GM19463 (cell line): ENCODE data around the gene KSR1.

ENCODE experiments used
- ATAC-seq: cut with Tn5 transposase; IDR thresholded peaks from one replicate; pipeline ENCODE4 v1.9.1; 2021; ENCODE audit warnings: mild to moderate bottlenecking, moderate library complexity; ENCODE audit not compliant: unreplicated experiment

Gene KSR1

GRCh38 chr17:27532269-27533263 is 76.3 kb downstream of the KSR1 start:
- ATAC-seq: no peak

- no peak for ATAC-seq
These were observed 77.9 kb downstream of the KSR1 start for GRCh38 chr17:27533874-27534815.

- no peak for ATAC-seq
These were observed 79.1 kb downstream of the KSR1 start for GRCh38 chr17:27535178-27535928.

GRCh38 chr17:27535975-27536374 is 79.7 kb downstream of the KSR1 start:
- no peak for ATAC-seq

- ATAC-seq: no peak
These were observed 80.5 kb downstream of the KSR1 start for GRCh38 chr17:27536781-27537180.

- ATAC-seq: no peak
These were observed 82.1 kb downstream of the KSR1 start for GRCh38 chr17:27538156-27538955.

GRCh38 chr17:27539152-27539551 is 82.9 kb downstream of the KSR1 start:
- no peak for ATAC-seq

- ATAC-seq: no peak
These were observed 83.6 kb downstream of the KSR1 start for GRCh38 chr17:27539794-27540317.

- ATAC-seq: no peak
These were observed 84.3 kb downstream of the KSR1 start for GRCh38 chr17:27540318-27541101.

GRCh38 chr17:27541301-27542023 is 85.2 kb downstream of the KSR1 start:
- no peak for ATAC-seq

- no peak for ATAC-seq
These were observed 86.7 kb downstream of the KSR1 start for GRCh38 chr17:27542841-27543463.

GRCh38 chr17:27543464-27543856 is 87.2 kb downstream of the KSR1 start:
- ATAC-seq: no peak

- no peak for ATAC-seq
These were observed 87.7 kb downstream of the KSR1 start for GRCh38 chr17:27543958-27544349.

GRCh38 chr17:27544350-27545131 is 88.3 kb downstream of the KSR1 start:
- ATAC-seq: peak; percentile 72

- ATAC-seq: no peak
These were observed 89.4 kb downstream of the KSR1 start for GRCh38 chr17:27545562-27546229.

GRCh38 chr17:27546624-27547300 is 90.5 kb downstream of the KSR1 start:
- peak; percentile 31 for ATAC-seq
